CD14-positive monocyte (primary cell): ENCODE results near the gene FSHR. TPM values are rescaled to one million over a fixed set of nuclear protein-coding genes. Genes with fewer than 3 reads are reported as not detected.

Experiments
- DNase-seq, 3 donors: peaks; one replicate each; pipeline ENCODE4 v3.0.0-alpha.2; 2011 to 2022
- H2AFZ ChIP-seq: 2 replicates; pipeline ENCODE4 v1.6.0; 2012; ENCODE audit warnings: mild to moderate bottlenecking, low read depth, low read length, inconsistent platforms; ENCODE audit not compliant: insufficient read depth, poor library complexity, severe bottlenecking
- H3K27ac ChIP-seq, 2 donors: 1 replicate in 1 of 2; 2 replicates in 1 of 2; pipeline ENCODE4 v1.5.1; 2012 to 2013; ENCODE audit warnings: low read length in 2 of 2, control low read depth in 1 of 2, inconsistent platforms in 1 of 2, low read depth in 1 of 2, mild to moderate bottlenecking in 1 of 2
- H3K27me3 ChIP-seq, 2 donors: one replicate each; pipeline versions ENCODE4 v1.6.0 to v1.6.1; 2011 to 2013; ENCODE audit warnings: low read length in 2 of 2; ENCODE audit not compliant: control insufficient read depth in 2 of 2, insufficient read depth in 2 of 2
- H3K36me3 ChIP-seq, 2 donors: replicated peaks in 1 of 2; 1 replicate in 1 of 2; 2 replicates in 1 of 2; pipeline versions ENCODE4 v1.5.1 to v1.6.1; 2012 to 2013; ENCODE audit warnings: low read length in 2 of 2, control low read depth in 1 of 2, inconsistent platforms in 1 of 2, mild to moderate bottlenecking in 1 of 2; ENCODE audit not compliant: insufficient read depth in 2 of 2, control insufficient read depth in 1 of 2
- H3K4me1 ChIP-seq, 2 donors: 1 replicate in 1 of 2; 2 replicates in 1 of 2; pipeline versions ENCODE4 v1.5.1 to v1.6.1; 2012 to 2013; ENCODE audit warnings: low read length in 2 of 2, control low read depth in 1 of 2, inconsistent platforms in 1 of 2, mild to moderate bottlenecking in 1 of 2, moderate library complexity in 1 of 2; ENCODE audit not compliant: insufficient read depth in 2 of 2, control insufficient read depth in 1 of 2
- H3K4me2 ChIP-seq: replicated peaks from 2 replicates; pipeline ENCODE3; 2012; ENCODE audit warnings: low read length, moderate library complexity, mild to moderate bottlenecking; ENCODE audit not compliant: poor library complexity, severe bottlenecking; ENCODE audit errors: extremely low read depth
- H3K4me3 ChIP-seq, 3 experiments: fragments of 200-600 bp in 1 of 3; sonication (generic) in 1 of 3; replicated peaks in 1 of 3; 1 replicate in 2 of 3; 2 replicates in 1 of 3; pipeline ENCODE4 v1.5.1; 2011 to 2013; ENCODE audit warnings: low read length in 3 of 3, mild to moderate bottlenecking in 3 of 3, control low read depth in 2 of 3, low read depth in 2 of 3, inconsistent platforms in 1 of 3, moderate library complexity in 1 of 3
- H3K79me2 ChIP-seq: 2 replicates; pipeline ENCODE4 v1.6.0; 2012; ENCODE audit warnings: mild to moderate bottlenecking, control low read depth, inconsistent platforms, low read length, moderate library complexity; ENCODE audit not compliant: insufficient read depth
- H3K9ac ChIP-seq: 2 replicates; pipeline ENCODE4 v1.6.0; 2017; ENCODE audit warnings: low read length, mild to moderate bottlenecking; ENCODE audit not compliant: insufficient read depth, poor library complexity, severe bottlenecking
- H3K9me3 ChIP-seq, 2 donors: replicated peaks in 1 of 2; 1 replicate in 1 of 2; 2 replicates in 1 of 2; pipeline versions ENCODE4 v1.5.1 to v1.6.1; 2012 to 2013; ENCODE audit warnings: low read length in 2 of 2, control low read depth in 1 of 2; ENCODE audit not compliant: control insufficient read depth in 1 of 2, insufficient read depth in 1 of 2
- H4K20me1 ChIP-seq: 2 replicates; pipeline ENCODE4 v1.6.0; 2012; ENCODE audit warnings: mild to moderate bottlenecking, low read length, control low read depth, moderate library complexity; ENCODE audit not compliant: insufficient read depth
- H3K27ac Mint-ChIP-seq, 7 donors: one replicate each; pipeline ENCODE4 v1.8.0; 2020; ENCODE audit warnings: mild to moderate bottlenecking in 7 of 7, mixed read lengths in 7 of 7, moderate library complexity in 6 of 7, inconsistent platforms in 2 of 7
- H3K27me3 Mint-ChIP-seq, 3 donors: one replicate each; pipeline ENCODE4 v1.8.0; 2021 to 2022; ENCODE audit warnings: low read depth in 3 of 3, mild to moderate bottlenecking in 3 of 3, mixed read lengths in 3 of 3, moderate library complexity in 3 of 3, inconsistent platforms in 1 of 3
- H3K36me3 Mint-ChIP-seq, 2 donors: one replicate each; pipeline ENCODE4 v1.8.0; 2020; ENCODE audit warnings: mixed read lengths in 2 of 2, inconsistent platforms in 1 of 2, mild to moderate bottlenecking in 1 of 2
- H3K4me1 Mint-ChIP-seq: one replicate; pipeline ENCODE4 v1.8.0; 2020; ENCODE audit warnings: mild to moderate bottlenecking, mixed read lengths
- H3K4me3 Mint-ChIP-seq, 2 donors: one replicate each; pipeline ENCODE4 v1.8.0; 2020; ENCODE audit warnings: mild to moderate bottlenecking in 2 of 2, mixed read lengths in 2 of 2, moderate library complexity in 1 of 2
- H3K9me3 Mint-ChIP-seq, 7 donors: one replicate each; pipeline ENCODE4 v1.8.0; 2020 to 2022; ENCODE audit warnings: mixed read lengths in 7 of 7, mild to moderate bottlenecking in 6 of 7, moderate library complexity in 6 of 7, inconsistent platforms in 2 of 7
- WGBS: methylation state at CpG from one replicate; pipeline ENCODE4 v1.1.5; 2013; ENCODE audit warnings: missing lambda C conversion rate; ENCODE audit not compliant: insufficient coverage; 5-methylcytosine and 5-hydroxymethylcytosine counted together
- intact Hi-C, 2 donors: fragments of 100-400 bp; cut with micrococcal nuclease; formaldehyde crosslinking; loops; one replicate each; pipeline versions ENCODE4 v1.15.0 to v1.15.1; 2023
- polyA plus RNA-seq, 3 donors: library from polyadenylated mRNA; depleted of rRNA in 1 of 3; unstranded in 2 of 3; stranded (reverse) in 1 of 3; fragments of 300-500 nt in 2 of 3; fragments of >200 nt in 1 of 3; fragmentation: Illumina TruSeq in 2 of 3; gene quantifications; 1 replicate in 2 of 3; 2 replicates in 1 of 3; pipeline ENCODE4 v1.2.3, GENCODE V29; 2012 to 2021
- TF ChIP-seq, protein P1 (sequence below): fragments of 200-600 bp; IDR thresholded peaks from one replicate; pipeline ENCODE4 v1.8.0; 2022; ENCODE audit warnings: antibody characterized with exemption, mild to moderate bottlenecking

The FSHR gene
- polyA plus RNA-seq, 3 donors, result not detected

GRCh38 chr2:49035481-49035880, 118.8 kb downstream of the FSHR start:
- Mint-ChIP-seq H3K9me3 (peaks cover 0 to 2% (median 0%) of the 10 kb centered on the region in 7 donors), H3K4me1 (no peaks in the 10 kb centered on the region), H3K36me3 (no peaks in the 10 kb centered on the region), H3K27me3 (peaks cover 0 to 2% (median 0%) of the 10 kb centered on the region in 3 donors), H3K27ac (no peak overlapping the region), H3K4me3 (no peak overlapping the region)
- no peak for DNase-seq
- Histone ChIP-seq H3K9ac (no peak overlapping the region), H2AFZ (no peak overlapping the region), H3K4me1 (no peaks in the 10 kb centered on the region), H4K20me1 (no peaks in the 10 kb centered on the region), H3K79me2 (no peaks in the 10 kb centered on the region), H3K4me3 (no peak overlapping the region), H3K27ac (no peak overlapping the region), H3K4me2 (no peak overlapping the region), H3K27me3 (no peaks in the 10 kb centered on the region), H3K36me3 (no peaks in the 10 kb centered on the region), H3K9me3 (no peaks in the 10 kb centered on the region)
- intact Hi-C loops, result no loop called here
- WGBS, result no CpG with 5 or more reads among the region's 1 CpG
- TF ChIP-seq, protein P1, sequence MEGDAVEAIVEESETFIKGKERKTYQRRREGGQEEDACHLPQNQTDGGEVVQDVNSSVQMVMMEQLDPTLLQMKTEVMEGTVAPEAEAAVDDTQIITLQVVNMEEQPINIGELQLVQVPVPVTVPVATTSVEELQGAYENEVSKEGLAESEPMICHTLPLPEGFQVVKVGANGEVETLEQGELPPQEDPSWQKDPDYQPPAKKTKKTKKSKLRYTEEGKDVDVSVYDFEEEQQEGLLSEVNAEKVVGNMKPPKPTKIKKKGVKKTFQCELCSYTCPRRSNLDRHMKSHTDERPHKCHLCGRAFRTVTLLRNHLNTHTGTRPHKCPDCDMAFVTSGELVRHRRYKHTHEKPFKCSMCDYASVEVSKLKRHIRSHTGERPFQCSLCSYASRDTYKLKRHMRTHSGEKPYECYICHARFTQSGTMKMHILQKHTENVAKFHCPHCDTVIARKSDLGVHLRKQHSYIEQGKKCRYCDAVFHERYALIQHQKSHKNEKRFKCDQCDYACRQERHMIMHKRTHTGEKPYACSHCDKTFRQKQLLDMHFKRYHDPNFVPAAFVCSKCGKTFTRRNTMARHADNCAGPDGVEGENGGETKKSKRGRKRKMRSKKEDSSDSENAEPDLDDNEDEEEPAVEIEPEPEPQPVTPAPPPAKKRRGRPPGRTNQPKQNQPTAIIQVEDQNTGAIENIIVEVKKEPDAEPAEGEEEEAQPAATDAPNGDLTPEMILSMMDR, result no peak

DNA sequence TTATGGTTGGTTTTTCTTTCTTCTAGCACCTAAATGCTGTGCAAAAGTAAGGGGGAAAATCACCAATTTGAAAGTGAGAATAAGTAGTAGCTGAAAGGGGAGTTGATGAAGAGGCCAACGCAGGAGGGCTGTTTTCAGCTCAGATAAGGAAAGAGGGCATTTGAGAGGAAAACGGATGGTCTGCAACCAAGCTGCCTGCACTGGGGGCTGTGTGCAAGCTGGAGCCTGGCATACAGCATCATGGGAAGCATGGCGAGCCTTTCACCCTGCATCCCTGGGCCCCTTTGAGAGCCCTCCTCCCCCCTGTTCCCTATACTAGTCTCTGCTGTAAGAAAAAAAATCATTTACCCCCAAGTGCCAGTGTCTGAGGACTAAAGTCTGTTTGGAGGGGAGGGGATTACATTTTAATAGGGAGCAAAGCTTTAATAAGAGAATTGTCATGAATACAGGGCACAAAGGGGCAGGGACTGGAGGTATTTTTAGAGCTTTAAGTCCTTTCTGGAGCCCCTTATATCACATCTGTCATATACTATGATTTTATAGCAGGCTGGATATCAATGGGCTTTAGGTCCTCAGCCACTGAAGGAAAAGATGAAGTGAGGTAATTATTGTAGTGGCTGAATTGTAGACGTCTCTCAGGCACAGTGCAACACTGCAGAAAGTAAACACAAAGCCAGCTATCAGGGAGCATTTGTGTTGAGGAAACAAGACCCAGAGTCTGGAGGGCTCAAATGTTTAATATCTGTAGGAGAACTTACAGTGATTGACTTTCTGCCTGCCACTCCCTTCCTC, 120.7 kb downstream of the FSHR start:
- H3K9me3 ChIP-seq, result no peaks in the 10 kb centered on the region
- peaks cover 0 to 2% (median 0%) of the 10 kb centered on the region in 7 donors for H3K9me3 Mint-ChIP-seq
- no peak overlapping the region for H3K4me3 Mint-ChIP-seq
- TF ChIP-seq, protein P1, result no peak
- H3K4me2 ChIP-seq, result no peak overlapping the region
- no peaks in the 10 kb centered on the region for H3K27me3 ChIP-seq
- H3K36me3 ChIP-seq, result no peaks in the 10 kb centered on the region
- no peaks in the 10 kb centered on the region for H3K4me1 Mint-ChIP-seq
- H3K4me1 ChIP-seq, result no peaks in the 10 kb centered on the region
- H3K36me3 Mint-ChIP-seq, result no peaks in the 10 kb centered on the region
- no peaks in the 10 kb centered on the region for H3K79me2 ChIP-seq
- H3K27ac Mint-ChIP-seq, result no peak overlapping the region
- WGBS, result 82% methylated on average over 3 of the region's 4 CpGs
- H3K4me3 ChIP-seq, result no peak overlapping the region
- no peaks in the 10 kb centered on the region for H4K20me1 ChIP-seq
- peaks cover 0 to 2% (median 0%) of the 10 kb centered on the region in 3 donors for H3K27me3 Mint-ChIP-seq
- no peak overlapping the region for H3K9ac ChIP-seq
- H2AFZ ChIP-seq, result no peak overlapping the region
- DNase-seq, result no peak
- intact Hi-C loops, result no loop called here
- H3K27ac ChIP-seq, result no peak overlapping the region
